ENCODE results near the gene PTPRT.

The PTPRT gene

GRCh38 chr20:42118409-42119125, 1071.1 kb downstream of the PTPRT start:
- no peak for DNase-seq (ENCODE audit: low read depth in 2 of 2)

GRCh38 chr20:42118001-42118400, 1071.7 kb downstream of the PTPRT start:
- no peak for DNase-seq (ENCODE audit: low read depth in 2 of 2)

DNA sequence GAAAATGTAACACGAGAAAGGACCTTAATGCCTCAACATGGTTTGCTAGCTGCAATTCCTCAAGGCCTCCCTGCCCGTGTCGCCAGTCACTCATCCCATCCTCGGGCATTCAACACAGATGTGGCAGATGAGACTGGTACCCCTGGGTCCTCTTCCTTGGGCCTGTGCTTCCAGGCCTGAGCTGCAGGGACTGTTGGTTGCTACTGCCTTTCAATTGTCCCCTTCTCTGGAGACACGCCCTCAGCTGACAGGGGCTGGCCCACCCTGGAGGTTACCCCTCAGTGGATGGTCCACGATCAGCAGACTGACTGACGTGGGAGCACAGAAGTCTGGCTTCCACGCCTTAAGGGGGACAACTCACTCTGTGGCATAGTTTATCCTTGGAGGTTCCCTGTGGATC, 1076.5 kb downstream of the PTPRT start:
- DNase-seq (ENCODE audit: low read depth in 2 of 2), result no peak

DNA sequence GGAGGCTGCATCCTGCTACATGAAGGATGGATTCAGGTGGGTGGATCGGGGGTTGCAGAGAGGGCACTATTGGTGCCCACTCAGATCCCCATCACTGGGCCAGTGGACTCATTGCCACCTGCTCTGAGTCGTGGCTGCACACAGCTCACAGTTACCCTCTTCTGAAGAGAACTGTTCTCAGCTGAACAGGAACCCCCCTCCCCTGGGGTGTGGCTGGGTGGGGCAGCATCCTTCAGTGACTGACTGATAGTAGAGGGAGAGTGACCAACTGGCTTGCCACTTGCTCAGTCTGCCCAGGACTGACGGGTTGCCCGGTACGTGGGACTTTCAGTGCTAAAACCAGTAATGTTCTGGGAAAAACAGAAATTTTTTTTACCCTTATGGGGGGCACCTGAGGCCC, 1077.5 kb downstream of the PTPRT start:
- no peak for DNase-seq (ENCODE audit: low read depth in 2 of 2)

DNA sequence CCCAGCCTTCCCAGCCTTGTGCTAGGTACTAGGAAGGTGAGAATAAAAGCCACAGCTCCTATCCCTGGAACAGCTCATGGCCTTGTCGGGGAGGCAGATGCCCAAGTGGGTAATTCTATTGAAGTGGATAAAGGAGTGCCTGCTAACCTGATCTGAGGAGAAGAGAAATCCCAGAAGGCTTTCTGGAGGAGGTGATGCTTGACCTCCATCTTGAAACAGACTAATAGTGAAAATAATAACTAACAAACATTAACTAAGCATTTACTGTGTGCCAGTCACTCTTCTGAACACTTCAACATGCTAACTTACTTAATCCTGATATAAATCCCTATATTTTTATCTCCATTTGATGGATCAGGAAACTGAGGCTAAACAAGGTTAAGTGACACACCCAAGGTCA, 1078.4 kb downstream of the PTPRT start:
- no peak for DNase-seq (ENCODE audit: low read depth in 2 of 2)

DNA sequence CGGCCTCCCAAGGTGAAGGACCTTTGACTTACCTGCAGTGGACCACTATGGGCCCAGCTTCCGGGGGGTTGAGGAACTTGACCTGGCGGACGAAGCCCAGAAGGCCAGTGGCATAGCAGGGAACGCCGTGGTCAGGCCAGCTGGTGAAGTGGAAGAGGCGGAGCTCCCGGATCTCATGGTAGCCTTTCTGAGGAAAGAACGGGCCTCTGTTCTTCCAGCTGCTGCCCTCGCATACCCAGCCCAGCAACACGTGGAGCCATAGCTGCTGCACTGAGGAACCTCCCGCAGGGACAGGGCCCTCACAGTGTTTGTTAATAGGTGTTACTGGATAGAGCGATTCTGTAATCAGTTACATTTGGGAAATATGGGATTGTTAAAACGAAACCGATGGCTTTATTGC, 1079.4 kb downstream of the PTPRT start:
- DNase-seq (ENCODE audit: low read depth in 2 of 2), result no peak

DNA sequence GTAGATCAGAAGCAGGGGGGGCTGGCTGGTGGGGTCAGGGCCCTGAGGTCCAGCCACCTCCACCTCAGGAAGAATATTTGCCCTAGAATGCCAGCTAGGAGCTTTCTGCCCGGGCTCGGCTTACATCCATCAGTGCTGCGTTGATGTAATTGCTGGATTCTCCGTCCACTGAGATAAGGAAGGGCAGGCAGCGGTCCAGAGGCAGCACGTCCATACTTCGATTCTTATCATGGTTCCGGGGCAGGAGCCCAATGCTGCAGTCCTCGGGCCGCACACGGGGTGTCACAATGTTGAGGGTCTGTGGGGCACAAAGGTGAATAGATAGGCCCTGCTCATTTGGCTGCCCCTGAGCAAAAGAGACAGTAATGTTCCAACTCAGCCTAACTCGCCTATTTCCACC, 1087.7 kb downstream of the PTPRT start:
- no peak for DNase-seq (ENCODE audit: low read depth in 2 of 2)

DNA sequence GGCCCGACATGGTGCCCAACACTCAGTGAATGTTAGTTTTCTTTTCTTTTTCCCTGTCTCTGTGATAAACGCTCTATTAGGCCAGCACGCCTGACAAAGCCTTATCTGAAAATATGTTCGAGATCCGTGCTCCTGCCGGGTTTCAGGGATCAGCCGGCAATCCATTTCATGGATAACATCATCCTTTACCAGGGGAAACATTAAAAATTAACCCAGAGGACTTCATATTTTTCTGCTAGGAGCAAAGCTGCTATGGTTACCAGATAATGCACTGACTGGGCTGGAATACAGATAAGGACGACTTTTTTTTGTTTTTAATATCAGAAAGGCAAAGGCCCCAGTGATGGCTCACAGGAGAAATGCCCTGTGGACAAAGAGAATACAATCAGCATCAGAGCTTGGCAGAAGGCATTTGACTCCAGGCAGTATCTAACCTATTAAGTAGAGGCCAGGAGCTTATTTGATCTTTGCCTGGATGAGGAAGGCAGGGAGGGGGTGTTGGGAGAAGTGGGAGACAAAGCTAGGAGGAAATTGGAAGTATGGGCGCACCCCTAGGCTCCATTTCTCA, 1089.5 kb downstream of the PTPRT start:
- DNase-seq (ENCODE audit: low read depth in 2 of 2), result no peak

GRCh38 chr20:42099101-42099500, 1090.6 kb downstream of the PTPRT start:
- no peak for DNase-seq (ENCODE audit: low read depth in 2 of 2)

- DNase-seq (ENCODE audit: low read depth in 2 of 2), result no peak
These were observed 1091.3 kb downstream of the PTPRT start for GRCh38 chr20:42098418-42098817.

DNA sequence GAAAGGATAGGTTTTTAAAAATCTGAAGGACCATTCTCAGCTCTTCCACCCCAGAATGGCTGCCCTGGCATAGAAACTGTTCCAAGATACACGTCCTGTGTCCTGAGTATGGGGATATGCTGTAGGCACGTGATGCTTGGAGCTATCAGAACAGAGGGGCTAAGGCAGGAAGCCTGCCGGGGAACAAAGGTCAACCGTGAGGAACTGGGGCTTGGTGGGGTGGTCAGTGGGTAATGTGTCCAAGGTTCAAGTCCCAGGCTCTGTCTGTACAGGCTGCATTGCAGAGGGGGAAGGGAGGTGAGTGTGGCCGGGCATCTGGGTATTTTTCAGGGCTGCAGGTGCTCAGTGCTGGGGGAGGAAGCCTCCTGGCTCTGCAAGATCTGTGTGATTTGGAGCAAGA, 1092.0 kb downstream of the PTPRT start:
- no peak for DNase-seq (ENCODE audit: low read depth in 2 of 2)

- no peak for DNase-seq (ENCODE audit: low read depth in 2 of 2)
These were observed 1094.5 kb downstream of the PTPRT start for GRCh38 chr20:42095221-42095620.

GRCh38 chr20:42093542-42094440, 1095.9 kb downstream of the PTPRT start:
- DNase-seq (ENCODE audit: low read depth in 2 of 2), result no peak

- no peak for DNase-seq (ENCODE audit: low read depth in 2 of 2)
These were observed 1096.7 kb downstream of the PTPRT start for GRCh38 chr20:42093041-42093440.

- DNase-seq (ENCODE audit: low read depth in 2 of 2), result no peak
These were observed 1104.3 kb downstream of the PTPRT start for GRCh38 chr20:42085366-42085765.

DNA sequence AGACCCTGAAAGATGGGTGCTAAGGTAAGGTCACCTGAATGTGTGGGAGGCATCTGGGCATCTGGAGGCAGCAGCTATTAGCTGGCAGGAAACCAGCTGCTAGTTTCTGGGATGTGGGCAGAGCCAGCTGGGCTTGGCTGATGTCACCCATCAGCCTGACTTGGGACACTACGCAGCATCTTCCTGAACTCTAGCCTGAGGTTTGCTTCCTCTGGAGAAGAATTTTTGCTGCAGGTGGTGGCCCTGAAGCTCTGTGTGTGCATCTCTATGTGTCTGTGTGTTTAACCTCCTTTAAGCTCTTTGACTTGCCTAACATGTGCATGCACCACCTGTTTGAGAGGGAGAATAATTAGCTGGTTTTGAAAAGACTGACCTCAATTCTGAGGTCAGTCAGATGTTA, 1106.4 kb downstream of the PTPRT start:
- no peak for DNase-seq (ENCODE audit: low read depth in 2 of 2)

- DNase-seq (ENCODE audit: low read depth in 2 of 2), result no peak
These were observed 1107.1 kb downstream of the PTPRT start for GRCh38 chr20:42082611-42083010.

DNA sequence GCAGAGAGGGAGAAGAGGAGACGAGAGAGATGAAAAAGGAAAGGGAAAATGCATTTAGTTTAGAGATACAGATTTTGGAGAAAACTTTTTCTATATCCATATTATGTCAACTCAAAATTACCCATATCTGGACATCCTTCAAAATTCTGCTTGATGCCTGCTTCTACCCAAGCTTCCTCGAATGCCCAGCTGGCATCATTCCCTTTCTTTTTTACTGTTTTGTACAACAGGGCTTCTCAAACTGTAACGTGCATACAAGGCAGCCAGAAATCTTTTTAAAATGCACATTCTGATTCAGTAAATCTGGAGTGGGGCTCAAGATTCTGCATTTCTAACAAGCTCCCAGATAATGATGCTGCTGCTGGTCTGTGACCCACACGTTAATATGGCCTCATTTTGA, 1108.8 kb downstream of the PTPRT start:
- no peak for DNase-seq (ENCODE audit: low read depth in 2 of 2)

DNA sequence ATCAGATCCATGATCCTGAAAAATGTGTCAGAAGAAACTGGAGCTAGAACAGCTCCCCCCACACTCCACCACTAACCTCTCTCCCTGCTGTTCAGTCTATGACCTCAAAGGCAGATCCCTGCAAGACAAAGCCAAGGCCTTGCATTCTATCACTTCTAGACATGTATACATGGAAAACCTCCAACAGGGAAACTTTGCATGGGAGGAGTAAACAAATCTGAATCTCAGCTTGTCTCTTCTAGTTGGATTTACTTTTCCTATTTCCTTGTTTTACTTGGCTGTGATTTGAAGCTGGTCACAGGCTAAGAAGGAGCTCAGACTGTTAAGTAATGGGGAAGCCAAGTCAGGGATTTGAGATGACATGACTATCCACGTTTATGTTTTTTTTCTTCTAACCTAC, 1114.8 kb downstream of the PTPRT start:
- no peak for DNase-seq (ENCODE audit: low read depth in 2 of 2)

- DNase-seq (ENCODE audit: low read depth in 2 of 2), result no peak
These were observed 1122.1 kb downstream of the PTPRT start for GRCh38 chr20:42067596-42067995.

- no peak for DNase-seq (ENCODE audit: low read depth in 2 of 2)
These were observed 1122.5 kb downstream of the PTPRT start for GRCh38 chr20:42067174-42067573.

GRCh38 chr20:42063141-42063540, 1126.6 kb downstream of the PTPRT start:
- DNase-seq (ENCODE audit: low read depth in 2 of 2), result no peak

- no peak for DNase-seq (ENCODE audit: low read depth in 2 of 2)
These were observed 1136.4 kb downstream of the PTPRT start for GRCh38 chr20:42053350-42053749.
